Measurements from ENCODE around the gene FGFRL1. TPM values are rescaled to one million over a fixed set of nuclear protein-coding genes. Genes with fewer than 3 reads are reported as not detected.
A peak's percentile ranks its signal among the peaks of the same experiment; 100 is the strongest.

The FGFRL1 gene
- total RNA-seq, 1 donor from 2014 or later = 14.2 TPM

DNA sequence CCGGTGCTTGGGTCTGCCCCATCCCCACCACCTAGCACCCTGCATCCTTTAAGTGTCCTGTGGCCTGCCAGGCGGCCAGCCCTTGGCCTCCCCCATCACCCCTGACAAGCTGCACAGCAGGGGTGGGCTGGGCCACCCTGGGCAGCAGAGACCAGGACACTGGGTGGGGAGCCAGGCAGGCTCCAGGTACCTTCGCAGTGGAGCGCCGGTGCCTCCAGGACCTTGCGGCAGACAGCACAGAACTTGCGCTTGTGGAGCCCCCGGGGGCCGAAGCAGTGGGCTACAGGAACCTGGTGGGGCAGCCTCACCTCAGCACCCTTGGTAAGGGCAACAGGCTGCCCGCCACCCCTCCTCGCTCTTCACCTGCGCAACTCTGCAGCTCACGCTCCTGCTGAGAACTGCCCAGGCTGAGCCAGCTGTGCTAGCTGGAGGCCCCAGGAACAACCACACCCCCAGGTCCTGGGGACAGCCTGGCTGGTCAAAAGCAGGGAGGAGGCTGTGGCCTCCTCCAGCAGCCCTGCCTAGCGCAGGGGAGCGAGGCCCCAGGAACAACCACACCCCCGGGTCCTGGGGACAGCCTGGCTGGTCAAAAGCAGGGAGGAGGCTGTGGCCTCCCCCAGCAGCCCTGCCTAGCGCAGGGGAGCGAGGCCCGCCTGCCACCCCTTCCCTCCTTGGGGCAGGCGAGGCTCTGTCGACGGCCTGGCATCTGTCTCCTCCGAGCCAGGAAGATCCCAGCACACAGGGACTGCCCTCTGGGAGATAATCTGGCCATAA is 42.6 kb upstream of the FGFRL1 start:
- H3K4me3 ChIP-seq (ENCODE audit: low read depth, low read length) = no peak overlapping the region
- peaks cover 17% of the 10 kb centered on the region for H3K36me3 ChIP-seq (ENCODE audit: control insufficient read depth, insufficient read depth, low read length)
- DNase-seq (ENCODE audit: low read depth) (no peak), FAIRE-seq (no peak)
- TF ChIP-seq, protein P1, sequence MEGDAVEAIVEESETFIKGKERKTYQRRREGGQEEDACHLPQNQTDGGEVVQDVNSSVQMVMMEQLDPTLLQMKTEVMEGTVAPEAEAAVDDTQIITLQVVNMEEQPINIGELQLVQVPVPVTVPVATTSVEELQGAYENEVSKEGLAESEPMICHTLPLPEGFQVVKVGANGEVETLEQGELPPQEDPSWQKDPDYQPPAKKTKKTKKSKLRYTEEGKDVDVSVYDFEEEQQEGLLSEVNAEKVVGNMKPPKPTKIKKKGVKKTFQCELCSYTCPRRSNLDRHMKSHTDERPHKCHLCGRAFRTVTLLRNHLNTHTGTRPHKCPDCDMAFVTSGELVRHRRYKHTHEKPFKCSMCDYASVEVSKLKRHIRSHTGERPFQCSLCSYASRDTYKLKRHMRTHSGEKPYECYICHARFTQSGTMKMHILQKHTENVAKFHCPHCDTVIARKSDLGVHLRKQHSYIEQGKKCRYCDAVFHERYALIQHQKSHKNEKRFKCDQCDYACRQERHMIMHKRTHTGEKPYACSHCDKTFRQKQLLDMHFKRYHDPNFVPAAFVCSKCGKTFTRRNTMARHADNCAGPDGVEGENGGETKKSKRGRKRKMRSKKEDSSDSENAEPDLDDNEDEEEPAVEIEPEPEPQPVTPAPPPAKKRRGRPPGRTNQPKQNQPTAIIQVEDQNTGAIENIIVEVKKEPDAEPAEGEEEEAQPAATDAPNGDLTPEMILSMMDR (IDR thresholded peaks at IDR 0.05; ENCODE audit: insufficient read depth, low read length, severe bottlenecking) = no peak
- H3K27me3 ChIP-seq (ENCODE audit: control insufficient read depth, insufficient read depth, low read length) = no peaks in the 10 kb centered on the region

DNA sequence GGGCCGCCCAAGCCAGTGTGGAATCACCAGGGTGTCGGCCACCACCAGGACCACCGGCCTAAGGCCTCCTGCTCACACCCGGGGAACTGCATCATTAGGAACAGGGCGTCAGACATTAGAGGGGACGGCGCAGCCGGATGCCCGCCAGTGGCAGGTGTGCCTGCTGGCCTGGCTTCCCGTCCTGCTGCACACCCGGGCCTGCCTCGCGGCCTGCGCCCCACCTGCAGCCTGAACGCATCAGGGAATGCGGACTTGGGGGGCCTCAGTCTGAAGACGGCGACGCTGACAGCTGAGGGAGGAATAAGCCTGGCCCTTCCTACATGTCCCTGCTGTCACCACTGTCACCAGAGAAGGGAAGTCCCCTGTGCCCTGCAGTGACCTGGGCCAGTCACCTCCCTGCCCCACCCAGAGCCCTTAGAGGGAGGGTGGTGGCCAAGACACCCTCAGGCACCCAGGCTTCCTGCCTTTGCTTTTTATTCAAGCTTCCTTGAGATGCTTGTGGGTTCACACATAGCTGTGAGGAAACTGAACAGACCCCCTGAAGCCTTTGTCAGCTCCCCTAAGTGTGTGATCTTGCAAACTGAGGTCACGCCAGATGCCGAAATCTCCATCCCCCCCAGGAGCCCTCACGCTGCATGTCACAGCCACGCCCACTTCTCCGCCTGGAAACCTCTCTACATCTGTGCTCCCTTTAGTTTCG is 41.2 kb upstream of the FGFRL1 start:
- FAIRE-seq (peak; percentile 52), DNase-seq (ENCODE audit: low read depth) (no peak)
- Histone ChIP-seq H3K27me3 (ENCODE audit: control insufficient read depth, insufficient read depth, low read length) (no peaks in the 10 kb centered on the region), H3K36me3 (ENCODE audit: control insufficient read depth, insufficient read depth, low read length) (peaks cover 12% of the 10 kb centered on the region), H3K4me3 (ENCODE audit: low read depth, low read length) (no peak overlapping the region)
- TF ChIP-seq, protein P1 (IDR thresholded peaks at IDR 0.05; ENCODE audit: insufficient read depth, low read length, severe bottlenecking) = no peak

DNA sequence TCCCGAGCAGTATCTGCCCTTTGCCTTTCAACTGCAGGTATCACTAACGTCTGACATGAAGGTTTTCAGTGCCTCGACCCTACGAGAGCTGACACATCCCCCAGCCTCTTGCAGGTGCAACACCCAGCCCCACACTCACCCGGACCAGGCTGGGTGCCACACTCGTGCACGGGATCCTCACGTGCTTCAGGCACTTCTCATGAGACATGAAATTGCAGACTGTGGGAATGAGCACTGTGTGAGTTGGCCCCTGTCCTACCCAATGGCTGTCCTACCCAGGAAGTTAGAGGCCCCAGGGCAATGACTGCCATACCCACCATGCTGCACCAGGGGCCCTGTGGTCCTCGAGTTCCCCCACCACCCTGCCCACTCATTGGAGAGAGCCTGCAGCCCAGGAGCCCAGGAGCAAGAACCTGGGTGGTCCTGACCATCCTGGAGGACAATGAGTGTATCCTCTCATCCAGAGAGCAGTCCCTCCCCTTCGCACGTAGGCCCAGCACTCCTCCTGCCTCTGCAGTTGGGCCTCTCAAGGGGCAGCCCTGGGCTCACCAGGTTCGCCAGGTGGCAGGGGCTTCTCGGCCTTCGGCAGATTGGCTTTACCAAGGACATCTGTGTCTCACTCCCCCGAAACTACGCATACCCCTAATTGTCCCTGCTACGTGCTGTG is 40.4 kb upstream of the FGFRL1 start:
- TF ChIP-seq, protein P1 (IDR thresholded peaks at IDR 0.05; ENCODE audit: insufficient read depth, low read length, severe bottlenecking) = no peak
- peaks cover 8% of the 10 kb centered on the region for H3K36me3 ChIP-seq (ENCODE audit: control insufficient read depth, insufficient read depth, low read length)
- FAIRE-seq (no peak), DNase-seq (ENCODE audit: low read depth) (no peak)
- no peak overlapping the region for H3K4me3 ChIP-seq (ENCODE audit: low read depth, low read length)
- H3K27me3 ChIP-seq (ENCODE audit: control insufficient read depth, insufficient read depth, low read length) = no peaks in the 10 kb centered on the region

DNA sequence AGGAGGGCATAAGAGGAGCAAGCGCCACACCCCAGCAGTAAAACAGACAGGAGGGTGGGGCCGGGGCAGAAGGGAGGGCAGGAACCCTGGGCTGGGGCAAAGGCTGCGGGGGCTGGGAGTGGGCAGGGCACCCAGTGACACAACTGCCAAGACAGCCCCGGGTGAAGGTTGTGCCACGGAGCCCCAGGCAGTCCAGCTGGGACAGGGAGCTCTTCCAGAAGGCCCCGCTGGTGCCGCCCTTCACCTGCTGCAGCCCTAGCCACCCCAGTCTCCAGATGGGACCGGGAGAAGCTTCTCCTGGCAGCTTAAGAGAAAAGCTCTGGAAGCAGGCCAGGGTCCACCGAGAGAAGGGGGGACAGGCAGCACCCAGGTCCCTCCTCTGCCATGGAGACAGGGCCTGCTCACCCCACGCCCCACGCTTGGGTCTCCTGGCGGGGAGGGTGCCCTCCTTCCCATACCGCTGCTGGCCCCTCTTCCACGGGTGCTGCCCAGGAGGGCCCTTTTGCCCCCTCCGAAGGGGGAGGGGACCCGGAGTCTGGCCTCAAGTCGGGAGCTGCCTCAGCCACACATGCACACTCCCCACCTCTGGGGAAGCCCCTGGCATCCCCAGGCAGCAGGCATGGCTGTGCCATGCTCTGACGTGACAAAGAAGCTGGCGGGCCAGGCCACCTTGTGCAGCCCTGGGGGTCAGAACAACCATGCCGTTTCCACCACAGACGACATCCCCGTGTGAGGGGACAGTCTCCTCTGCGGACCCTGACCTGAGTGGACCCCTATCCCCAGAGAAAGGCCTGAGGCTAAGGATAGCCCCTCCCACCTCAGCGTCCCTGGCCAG is 39.5 kb upstream of the FGFRL1 start:
- Histone ChIP-seq H3K36me3 (ENCODE audit: control insufficient read depth, insufficient read depth, low read length) (peaks cover 6% of the 10 kb centered on the region), H3K4me3 (ENCODE audit: low read depth, low read length) (peak overlapping the region; percentile 77), H3K27me3 (ENCODE audit: control insufficient read depth, insufficient read depth, low read length) (no peaks in the 10 kb centered on the region)
- DNase-seq (ENCODE audit: low read depth) = no peak
- TF ChIP-seq, protein P1 (IDR thresholded peaks at IDR 0.05; ENCODE audit: insufficient read depth, low read length, severe bottlenecking) = no peak
- no peak for FAIRE-seq

DNA sequence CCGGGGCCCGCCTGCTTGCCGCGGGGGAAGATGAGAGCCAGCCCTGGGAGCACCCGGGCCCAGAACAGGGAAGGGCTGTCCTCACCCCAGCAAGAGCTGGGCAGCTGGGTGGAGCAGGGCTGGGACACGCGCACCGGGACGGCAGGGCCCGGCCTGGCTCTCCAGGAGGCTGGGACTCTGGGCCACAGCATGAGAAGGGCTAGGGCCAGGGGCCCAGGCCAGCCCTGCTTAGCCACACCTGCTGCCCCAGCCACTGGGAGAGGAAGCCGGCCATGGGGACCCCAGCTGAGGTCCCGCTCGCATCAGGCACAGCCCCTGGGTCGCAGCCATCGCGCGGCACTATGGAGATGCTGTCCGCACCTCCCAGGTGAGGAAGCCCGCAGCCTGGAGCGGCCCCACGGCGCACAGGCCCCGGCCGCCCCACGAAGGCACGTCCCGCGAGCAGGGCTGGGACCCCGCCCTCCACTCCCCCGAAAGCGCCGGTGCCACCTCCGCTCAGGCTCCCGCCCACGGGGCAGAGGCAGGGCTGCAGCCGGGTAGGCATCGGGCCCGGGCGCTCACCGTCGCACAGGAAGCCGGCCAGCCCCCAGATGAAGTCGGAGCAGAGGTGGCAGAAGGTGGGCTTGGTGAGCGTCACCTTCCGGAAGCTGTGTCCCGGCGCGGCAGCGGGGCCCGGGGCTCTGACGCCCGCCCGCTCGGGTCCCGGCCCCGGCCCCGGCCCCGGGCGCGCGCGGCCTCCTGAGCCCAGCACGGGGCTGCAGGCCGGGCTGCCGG is 38.6 kb upstream of the FGFRL1 start:
- DNase-seq (ENCODE audit: low read depth) = no peak
- peaks cover 3% of the 10 kb centered on the region for H3K36me3 ChIP-seq (ENCODE audit: control insufficient read depth, insufficient read depth, low read length)
- TF ChIP-seq, protein P1 (IDR thresholded peaks at IDR 0.05; ENCODE audit: insufficient read depth, low read length, severe bottlenecking) = no peak
- peak overlapping the region; percentile 77 for H3K4me3 ChIP-seq (ENCODE audit: low read depth, low read length)
- FAIRE-seq = no peak
- H3K27me3 ChIP-seq (ENCODE audit: control insufficient read depth, insufficient read depth, low read length) = no peaks in the 10 kb centered on the region
